Nephron progenitor cell (in vitro differentiated cells): Measurements from ENCODE around the gene CRYBG1.

ENCODE experiments used
- DNase-seq: peaks from one replicate; pipeline ENCODE4 v3.0.0; 2021
- H3K27ac Mint-ChIP-seq: 2 replicates; pipeline ENCODE4 v1.8.0; 2021; ENCODE audit warnings: mild to moderate bottlenecking, moderate library complexity, mixed read lengths
- H3K27me3 Mint-ChIP-seq: 2 replicates; pipeline ENCODE4 v1.8.0; 2021; ENCODE audit warnings: mild to moderate bottlenecking, low read depth, mixed read lengths; ENCODE audit not compliant: poor library complexity
- H3K36me3 Mint-ChIP-seq: 2 replicates; pipeline ENCODE4 v1.8.0; 2021; ENCODE audit warnings: low read depth, mixed read lengths
- H3K4me1 Mint-ChIP-seq: 2 replicates; pipeline ENCODE4 v1.8.0; 2021; ENCODE audit warnings: mixed read lengths
- H3K4me3 Mint-ChIP-seq: 2 replicates; pipeline ENCODE4 v1.8.0; 2021; ENCODE audit warnings: mild to moderate bottlenecking, moderate library complexity, mixed read lengths
- H3K9me3 Mint-ChIP-seq: 2 replicates; pipeline ENCODE4 v1.8.0; 2021; ENCODE audit warnings: mild to moderate bottlenecking, moderate library complexity, mixed read lengths
- CTCF ChIP-seq: fragments of 200-600 bp; sonication (generic); IDR thresholded peaks from 2 replicates; pipeline ENCODE4 v1.5.0; 2021; ENCODE audit warnings: antibody characterized with exemption

The CRYBG1 gene

GRCh38 chr6:106422534-106422933, 62.0 kb downstream of the CRYBG1 start:
- H3K4me1 Mint-ChIP-seq, result no peaks in the 10 kb centered on the region
- H3K4me3 Mint-ChIP-seq, result no peak overlapping the region
- H3K9me3 Mint-ChIP-seq, result no peaks in the 10 kb centered on the region
- TF ChIP-seq CTCF, result no peak
- H3K27ac Mint-ChIP-seq, result no peak overlapping the region
- H3K36me3 Mint-ChIP-seq, result no peaks in the 10 kb centered on the region
- DNase-seq, result no peak
- peaks cover 8% of the 10 kb centered on the region for H3K27me3 Mint-ChIP-seq

GRCh38 chr6:106425382-106425781, 64.9 kb downstream of the CRYBG1 start:
- H3K9me3 Mint-ChIP-seq, result no peaks in the 10 kb centered on the region
- TF ChIP-seq CTCF, result no peak
- no peaks in the 10 kb centered on the region for H3K4me1 Mint-ChIP-seq
- H3K27me3 Mint-ChIP-seq, result peaks cover 3% of the 10 kb centered on the region
- no peak overlapping the region for H3K4me3 Mint-ChIP-seq
- no peak overlapping the region for H3K27ac Mint-ChIP-seq
- no peak for DNase-seq
- H3K36me3 Mint-ChIP-seq, result no peaks in the 10 kb centered on the region

GRCh38 chr6:106426250-106426970, 65.9 kb downstream of the CRYBG1 start:
- H3K27me3 Mint-ChIP-seq, result peaks cover 3% of the 10 kb centered on the region
- TF ChIP-seq CTCF, result no peak
- no peaks in the 10 kb centered on the region for H3K9me3 Mint-ChIP-seq
- no peak for DNase-seq
- no peak overlapping the region for H3K27ac Mint-ChIP-seq
- H3K4me3 Mint-ChIP-seq, result no peak overlapping the region
- no peaks in the 10 kb centered on the region for H3K4me1 Mint-ChIP-seq
- H3K36me3 Mint-ChIP-seq, result no peaks in the 10 kb centered on the region

GRCh38 chr6:106430466-106430865, 69.9 kb downstream of the CRYBG1 start:
- H3K9me3 Mint-ChIP-seq, result no peaks in the 10 kb centered on the region
- H3K36me3 Mint-ChIP-seq, result no peaks in the 10 kb centered on the region

GRCh38 chr6:106431405-106431804, 70.9 kb downstream of the CRYBG1 start:
- Mint-ChIP-seq H3K9me3 (no peaks in the 10 kb centered on the region), H3K27me3 (peaks cover 11% of the 10 kb centered on the region), H3K4me1 (no peaks in the 10 kb centered on the region), H3K27ac (no peak overlapping the region), H3K36me3 (no peaks in the 10 kb centered on the region), H3K4me3 (no peak overlapping the region)
- no peak for TF ChIP-seq CTCF
- DNase-seq, result no peak

More at GRCh38 chr6:106430466-106430865, 69.9 kb downstream of the CRYBG1 start:
- H3K4me3 Mint-ChIP-seq, result no peak overlapping the region
- no peaks in the 10 kb centered on the region for H3K4me1 Mint-ChIP-seq
- no peak overlapping the region for H3K27ac Mint-ChIP-seq
- no peak for TF ChIP-seq CTCF
- DNase-seq, result no peak
- H3K27me3 Mint-ChIP-seq, result peaks cover 11% of the 10 kb centered on the region

- DNase-seq, result no peak
- H3K9me3 Mint-ChIP-seq, result no peaks in the 10 kb centered on the region
- H3K27ac Mint-ChIP-seq, result no peak overlapping the region
- H3K36me3 Mint-ChIP-seq, result no peaks in the 10 kb centered on the region
- no peaks in the 10 kb centered on the region for H3K4me1 Mint-ChIP-seq
- TF ChIP-seq CTCF, result no peak
- peaks cover 11% of the 10 kb centered on the region for H3K27me3 Mint-ChIP-seq
- no peak overlapping the region for H3K4me3 Mint-ChIP-seq
Measured at GRCh38 chr6:106431972-106432371, 71.5 kb downstream of the CRYBG1 start.
